GM12878 (cell line): ENCODE results near the gene MT1X.

Experiments
- BCL3 ChIP-seq: IDR thresholded peaks from 2 replicates; pipeline ENCODE4 v1.6.1; 2011; ENCODE audit warnings: borderline replicate concordance, low read depth, mild to moderate bottlenecking, moderate library complexity, low read length; ENCODE audit not compliant: insufficient read depth, poor library complexity, severe bottlenecking
- CTCF ChIP-seq, 3 experiments: IDR thresholded peaks in 2 of 3; conservative IDR thresholded peaks in 1 of 3; 2 replicates each; pipeline ENCODE4 v1.5.1; 2011; ENCODE audit warnings: low read depth in 3 of 3, low read length in 3 of 3, mild to moderate bottlenecking in 3 of 3, control low read depth in 2 of 3, moderate library complexity in 2 of 3, inconsistent platforms in 1 of 3, mixed read lengths in 1 of 3; ENCODE audit not compliant: control insufficient read depth in 2 of 3, insufficient read depth in 1 of 3; ENCODE audit errors: extremely low read depth in 1 of 3
- ESRRA ChIP-seq: IDR thresholded peaks from 2 replicates; pipeline ENCODE4 v1.6.1; 2012; ENCODE audit warnings: mild to moderate bottlenecking, low read length, improper control_type of control experiment
- FOS ChIP-seq: IDR thresholded peaks from 3 replicates; pipeline ENCODE4 v1.6.1; 2011; ENCODE audit warnings: borderline replicate concordance; ENCODE audit not compliant: insufficient read length; ENCODE audit errors: extremely low read depth
- HDGF ChIP-seq: fragments of 450-650 bp; IDR thresholded peaks from 2 replicates; pipeline ENCODE4 v1.6.1; 2016; ENCODE audit warnings: antibody characterized with exemption
- KAT2A ChIP-seq: conservative IDR thresholded peaks from 2 replicates; pipeline ENCODE4 v1.6.1; 2011; ENCODE audit warnings: low read depth, low read length; ENCODE audit not compliant: control insufficient read depth
- PBX3 ChIP-seq: IDR thresholded peaks from 2 replicates; pipeline ENCODE4 v1.6.1; 2011; ENCODE audit warnings: mild to moderate bottlenecking, low read depth, low read length, moderate library complexity; ENCODE audit not compliant: insufficient replicate concordance
- POLR2AphosphoS5 ChIP-seq: IDR thresholded peaks from 2 replicates; pipeline ENCODE4 v1.6.1; 2011; ENCODE audit warnings: mild to moderate bottlenecking, low read length, inconsistent platforms
- STAT1 ChIP-seq: fragments of 450-650 bp; conservative IDR thresholded peaks from 2 replicates; pipeline ENCODE4 v1.6.1; 2014; ENCODE audit warnings: antibody characterized with exemption, mild to moderate bottlenecking
- TCF12 ChIP-seq: IDR thresholded peaks from 2 replicates; pipeline ENCODE4 v1.6.1; 2011; ENCODE audit warnings: low read depth, mild to moderate bottlenecking, low read length

GRCh38 chr16:56652600-56652999 is 29.7 kb upstream of the MT1X start:
- TF ChIP-seq KAT2A, result no peak
- no peak for TF ChIP-seq FOS
- TF ChIP-seq TCF12, result no peak
- TF ChIP-seq ESRRA, result no peak
- no peak for TF ChIP-seq STAT1
- no peak for TF ChIP-seq PBX3
- TF ChIP-seq CTCF (IDR thresholded peaks at IDR 0.05 in 2 of 3, conservative IDR thresholded peaks at IDR 0.05 in 1 of 3; ENCODE audit: control insufficient read depth in 2 of 3, extremely low read depth in 1 of 3, insufficient read depth in 1 of 3, low read depth in 3 of 3, low read length in 3 of 3), result no peak
- TF ChIP-seq POLR2AphosphoS5, result no peak
- no peak for TF ChIP-seq HDGF
- TF ChIP-seq BCL3, result no peak
